PC-9 (cell line): Measurements from ENCODE around the gene SND1. TPM values are rescaled to one million over a fixed set of nuclear protein-coding genes. Genes with fewer than 3 reads are reported as not detected.

Source experiments
- BruUV-seq: library from RNA; stranded (reverse); fragments of 400-500 nt; replicated peaks from 2 replicates; lab custom pipeline; 2021; lab: Mats Ljungman, UMichigan
- CTCF ChIA-PET: fragments of 300-600 bp; sonication (Branson Sonifier 250); formaldehyde crosslinking; loops from one replicate; lab custom pipeline; 2022; ENCODE audit warnings: antibody characterized with exemption; lab: Charles Lee
- POLR2A ChIA-PET: fragments of 300-600 bp; sonication (Branson Sonifier 250); formaldehyde crosslinking; loops from one replicate; lab custom pipeline; 2022; ENCODE audit warnings: antibody characterized with exemption; ENCODE audit not compliant: unreplicated experiment; lab: Charles Lee
- DNase-seq, 2 experiments: peaks; one replicate each; pipeline versions ENCODE4 v3.0.0 to v3.0.0-alpha.2; 2015 to 2022; ENCODE audit warnings: mixed read lengths in 1 of 2
- H2AFZ ChIP-seq: fragments of 200-600 bp; sonication (generic); 2 replicates; pipeline ENCODE4 v1.8.1; 2017; ENCODE audit warnings: antibody characterized with exemption
- H3F3A ChIP-seq: fragments of 200-600 bp; sonication (generic); 2 replicates; pipeline ENCODE4 v1.8.1; 2017; ENCODE audit warnings: antibody characterized with exemption, mild to moderate bottlenecking, low read depth; ENCODE audit not compliant: insufficient read depth
- H3K27ac ChIP-seq: fragments of 200-600 bp; sonication (generic); 2 replicates; pipeline ENCODE4 v1.6.1; 2016; ENCODE audit warnings: mixed run types
- H3K27me3 ChIP-seq: fragments of 200-600 bp; sonication (generic); 2 replicates; pipeline ENCODE4 v1.6.1; 2016; ENCODE audit warnings: low read depth, mixed run types; ENCODE audit not compliant: insufficient read depth
- H3K36me3 ChIP-seq: fragments of 200-600 bp; sonication (generic); 2 replicates; pipeline ENCODE4 v1.6.1; 2016; ENCODE audit warnings: low read depth, mixed run types
- H3K4me1 ChIP-seq: fragments of 200-600 bp; sonication (generic); replicated peaks from 2 replicates; pipeline ENCODE4 v1.6.1; 2016; ENCODE audit warnings: mixed run types; ENCODE audit not compliant: insufficient read depth
- H3K4me2 ChIP-seq: fragments of 200-600 bp; sonication (generic); 2 replicates; pipeline ENCODE4 v1.6.1; 2017; ENCODE audit warnings: mixed run types
- H3K4me3 ChIP-seq: fragments of 200-600 bp; sonication (generic); 2 replicates; pipeline ENCODE4 v1.6.1; 2016; ENCODE audit warnings: mixed run types
- H3K79me2 ChIP-seq: fragments of 200-600 bp; sonication (generic); 2 replicates; pipeline ENCODE4 v1.6.1; 2017; ENCODE audit warnings: low read depth, mixed run types
- H3K9me2 ChIP-seq: fragments of 200-600 bp; sonication (generic); 2 replicates; pipeline ENCODE4 v1.8.1; 2017; ENCODE audit warnings: mild to moderate bottlenecking; ENCODE audit not compliant: insufficient read depth
- H3K9me3 ChIP-seq: fragments of 200-600 bp; sonication (generic); 2 replicates; pipeline ENCODE4 v1.8.1; 2016; ENCODE audit warnings: low read depth; ENCODE audit not compliant: insufficient read depth
- H4K20me1 ChIP-seq: fragments of 200-600 bp; sonication (generic); 2 replicates; pipeline ENCODE4 v1.8.1; 2017; ENCODE audit not compliant: insufficient read depth
- CTCF ChIP-seq: fragments of 200-600 bp; sonication (generic); conservative IDR thresholded peaks from 2 replicates; pipeline ENCODE4 v1.6.1; 2017; ENCODE audit warnings: mixed run types, antibody characterized with exemption, mild to moderate bottlenecking, moderate library complexity
- EZH2 ChIP-seq: fragments of 200-600 bp; sonication (generic); IDR thresholded peaks from 2 replicates; pipeline ENCODE4 v1.8.0; 2017; ENCODE audit warnings: antibody characterized with exemption, low read depth
- intact Hi-C: fragments of 100-400 bp; cut with micrococcal nuclease; formaldehyde crosslinking; loops from one replicate; pipeline ENCODE4 v1.10.0; 2022; ENCODE audit not compliant: unreplicated experiment
- total RNA-seq: library from RNA; stranded (reverse); gene quantifications from 2 replicates; pipeline ENCODE4 v1.2.3, GENCODE V29; 2021

The SND1 gene
- total RNA-seq, 1 experiment from 2014 or later, result 273 TPM

GRCh38 chr7:127609297-127609696 lies 42.7 kb upstream of the SND1 start:
- Histone ChIP-seq H3K4me3 (no peak overlapping the region), H3K4me1 (no peaks in the 10 kb centered on the region), H3K27ac (no peak overlapping the region), H3K36me3 (no peaks in the 10 kb centered on the region), H3K79me2 (no peaks in the 10 kb centered on the region), H4K20me1 (no peaks in the 10 kb centered on the region), H3K9me3 (no peaks in the 10 kb centered on the region; the same call in 1 of the 2 replicates), H2AFZ (no peak overlapping the region), H3K27me3 (peaks cover 34% of the 10 kb centered on the region), H3F3A (no peaks in the 10 kb centered on the region), H3K9me2 (no peaks in the 10 kb centered on the region), H3K4me2 (no peak overlapping the region)
- CTCF ChIA-PET, result no interaction called here
- POLR2A ChIA-PET, result no interaction called here
- DNase-seq, result no peak
- intact Hi-C loops, result no loop called here
- no peak for TF ChIP-seq CTCF
- no peak for TF ChIP-seq EZH2
- no TSS peak for BruUV-seq

- H3K27me3 ChIP-seq, result peaks cover 64% of the 10 kb centered on the region
- TF ChIP-seq EZH2, result no peak
- TF ChIP-seq CTCF, result no peak
- no peaks in the 10 kb centered on the region for H3K79me2 ChIP-seq
- no TSS peak for BruUV-seq
- H3K4me2 ChIP-seq, result no peak overlapping the region
- no peaks in the 10 kb centered on the region for H3K36me3 ChIP-seq
- POLR2A ChIA-PET, result no interaction called here
- DNase-seq, result no peak
- H3K9me3 ChIP-seq, result no peaks in the 10 kb centered on the region
- no peak overlapping the region for H2AFZ ChIP-seq
- H3K9me2 ChIP-seq, result no peaks in the 10 kb centered on the region
- intact Hi-C loops, result no loop called here
- H3F3A ChIP-seq, result no peaks in the 10 kb centered on the region
- H4K20me1 ChIP-seq, result no peaks in the 10 kb centered on the region
- H3K4me3 ChIP-seq, result no peak overlapping the region
- no peak overlapping the region for H3K27ac ChIP-seq
- H3K4me1 ChIP-seq, result no peaks in the 10 kb centered on the region
- CTCF ChIA-PET, result no interaction called here
These were observed 39.7 kb upstream of the SND1 start for GRCh38 chr7:127612263-127612662.

GRCh38 chr7:127616724-127617123 lies 35.3 kb upstream of the SND1 start:
- H3K27ac ChIP-seq, result no peak overlapping the region
- peaks cover 98% of the 10 kb centered on the region for H3K27me3 ChIP-seq
- H3K4me1 ChIP-seq, result no peaks in the 10 kb centered on the region
- no peaks in the 10 kb centered on the region for H3K9me2 ChIP-seq
- intact Hi-C loops, result no loop called here
- no peak overlapping the region for H2AFZ ChIP-seq
- ChIA-PET CTCF (no interaction called here), POLR2A (interaction anchor here (0.6 kb wide), 1 partner anchor 12 kb away, joined by 6 read pairs; no protein-coding TSS in a partner anchor)
- H3K79me2 ChIP-seq, result no peaks in the 10 kb centered on the region
- no TSS peak for BruUV-seq
- H3K4me3 ChIP-seq, result no peak overlapping the region
- no peaks in the 10 kb centered on the region for H4K20me1 ChIP-seq
- H3K36me3 ChIP-seq, result no peaks in the 10 kb centered on the region
- TF ChIP-seq CTCF (no peak), EZH2 (no peak)
- H3F3A ChIP-seq, result no peaks in the 10 kb centered on the region
- DNase-seq, result no peak
- H3K9me3 ChIP-seq, result no peaks in the 10 kb centered on the region
- no peak overlapping the region for H3K4me2 ChIP-seq
